ENCODE data around the gene PLD4.
"Not testable (repeated sequence)": the region's sequence is repeated elsewhere in the genome, so short reads cannot be mapped to it uniquely, and the experiment has no call there.

Gene PLD4

DNA sequence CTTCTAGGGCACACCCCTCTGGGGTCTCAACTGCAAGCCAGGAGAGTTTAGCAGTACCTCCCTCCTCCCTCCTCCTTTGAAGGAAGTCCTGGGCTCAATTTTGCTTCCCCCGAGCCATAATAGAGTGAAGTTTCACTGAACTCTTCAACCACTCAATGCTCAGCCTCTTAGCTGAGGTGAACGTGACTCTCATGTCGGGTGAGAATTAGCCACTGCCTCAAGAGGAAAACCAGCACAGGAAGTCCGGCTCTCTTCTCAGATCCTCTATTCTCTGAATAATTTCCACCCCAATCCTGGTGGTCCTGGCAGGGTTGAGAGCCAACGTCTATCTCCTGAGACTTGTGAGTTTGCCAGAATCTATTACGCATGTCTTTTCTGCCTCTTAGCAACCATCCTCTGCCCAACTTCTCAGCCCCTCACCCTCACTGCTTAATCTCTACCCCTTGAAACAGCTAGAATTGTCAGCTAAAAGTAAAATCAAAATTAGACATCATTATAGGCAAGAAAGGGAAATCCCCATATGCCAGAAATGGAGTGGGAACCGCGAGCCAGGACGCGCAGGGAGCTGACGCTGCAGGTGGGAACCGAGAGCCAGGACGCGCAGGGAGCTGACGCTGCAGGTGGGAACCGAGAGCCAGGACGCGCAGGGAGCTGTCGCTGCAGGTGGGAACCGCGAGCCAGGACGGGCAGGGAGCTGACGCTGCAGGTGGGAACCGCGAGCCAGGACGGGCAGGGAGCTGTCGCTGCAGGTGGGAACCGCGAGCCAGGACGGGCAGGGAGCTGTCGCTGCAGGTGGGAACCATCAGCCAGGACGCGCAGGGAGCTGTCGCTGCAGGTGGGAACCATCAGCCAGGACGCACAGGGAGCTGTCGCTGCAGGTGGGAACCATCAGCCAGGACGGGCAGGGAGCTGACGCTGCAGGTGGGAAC lies 19.8 kb upstream of the PLD4 start:
- not testable (repeated sequence) for H3K27ac Mint-ChIP-seq; H3K4me3 Mint-ChIP-seq; H3K9me3 Mint-ChIP-seq (ENCODE audit: low read depth); H3K36me3 Mint-ChIP-seq; H3K4me1 Mint-ChIP-seq (ENCODE audit: low read depth)
- peaks cover 17% of the 10 kb centered on the region for H3K27me3 Mint-ChIP-seq

DNA sequence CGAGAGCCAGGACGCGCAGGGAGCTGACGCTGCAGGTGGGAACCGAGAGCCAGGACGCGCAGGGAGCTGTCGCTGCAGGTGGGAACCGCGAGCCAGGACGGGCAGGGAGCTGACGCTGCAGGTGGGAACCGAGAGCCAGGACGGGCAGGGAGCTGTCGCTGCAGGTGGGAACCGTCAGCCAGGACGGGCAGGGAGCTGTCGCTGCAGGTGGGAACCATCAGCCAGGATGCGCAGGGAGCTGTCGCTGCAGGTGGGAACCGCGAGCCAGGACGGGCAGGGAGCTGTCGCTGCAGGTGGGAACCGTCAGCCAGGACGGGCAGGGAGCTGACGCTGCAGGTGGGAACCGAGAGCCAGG lies 19.1 kb upstream of the PLD4 start:
- not testable (repeated sequence) for H3K4me1 Mint-ChIP-seq (ENCODE audit: low read depth); H3K4me3 Mint-ChIP-seq; H3K9me3 Mint-ChIP-seq (ENCODE audit: low read depth); H3K36me3 Mint-ChIP-seq; H3K27ac Mint-ChIP-seq
- peaks cover 22% of the 10 kb centered on the region for H3K27me3 Mint-ChIP-seq

DNA sequence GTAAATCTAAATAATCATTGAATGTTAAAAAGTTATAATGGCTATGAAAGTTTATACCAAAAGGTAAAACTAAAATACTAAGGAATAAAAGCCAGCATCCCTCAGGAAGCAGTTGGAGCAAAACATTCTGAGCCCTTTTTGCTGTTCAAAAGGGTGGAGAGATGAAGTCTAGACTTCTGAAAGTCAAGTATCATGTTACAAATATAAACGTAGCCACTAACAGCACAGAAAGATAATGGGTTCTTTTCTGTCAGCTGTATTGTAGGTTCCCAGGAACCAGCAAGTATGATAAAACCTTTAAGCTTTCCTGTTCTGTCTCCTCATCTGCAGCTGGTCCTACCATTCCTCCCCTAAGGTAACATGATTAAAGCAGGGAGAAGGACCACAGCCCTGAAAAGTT lies 16.4 kb upstream of the PLD4 start:
- Mint-ChIP-seq H3K9me3 (ENCODE audit: low read depth) (peaks cover 10% of the 10 kb centered on the region), H3K4me1 (ENCODE audit: low read depth) (no peaks in the 10 kb centered on the region), H3K4me3 (no peak overlapping the region), H3K27me3 (peaks cover 32% of the 10 kb centered on the region), H3K36me3 (peaks cover 7% of the 10 kb centered on the region), H3K27ac (no peak overlapping the region)

GRCh38 chr14:104912053-104912452 lies 12.6 kb upstream of the PLD4 start:
- Mint-ChIP-seq H3K27ac (no peak overlapping the region), H3K4me3 (no peak overlapping the region), H3K36me3 (peaks cover 7% of the 10 kb centered on the region), H3K4me1 (ENCODE audit: low read depth) (no peaks in the 10 kb centered on the region), H3K27me3 (peaks cover 21% of the 10 kb centered on the region), H3K9me3 (ENCODE audit: low read depth) (peaks cover 10% of the 10 kb centered on the region)

DNA sequence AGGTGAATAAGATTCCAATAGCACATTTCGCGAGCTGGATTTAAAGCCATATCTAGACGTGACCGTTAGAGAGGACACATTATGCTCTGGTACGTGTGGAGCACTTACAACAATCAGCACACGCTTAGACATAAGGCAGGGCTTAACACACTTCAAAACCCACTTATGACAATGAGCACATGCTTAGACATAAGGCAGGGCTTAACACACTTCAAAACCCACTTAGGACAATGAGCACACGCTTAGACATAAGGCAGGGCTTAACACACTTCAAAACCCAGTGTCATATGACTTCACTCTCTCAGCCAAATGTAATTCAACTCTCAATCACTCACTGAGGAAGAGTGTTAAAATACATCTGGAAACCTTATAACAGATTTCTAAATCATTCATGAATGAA lies 11.2 kb upstream of the PLD4 start:
- Mint-ChIP-seq H3K4me3 (no peak overlapping the region), H3K27me3 (peaks cover 21% of the 10 kb centered on the region), H3K4me1 (ENCODE audit: low read depth) (no peaks in the 10 kb centered on the region), H3K36me3 (peaks cover 7% of the 10 kb centered on the region), H3K27ac (no peak overlapping the region), H3K9me3 (ENCODE audit: low read depth) (peaks cover 10% of the 10 kb centered on the region)

DNA sequence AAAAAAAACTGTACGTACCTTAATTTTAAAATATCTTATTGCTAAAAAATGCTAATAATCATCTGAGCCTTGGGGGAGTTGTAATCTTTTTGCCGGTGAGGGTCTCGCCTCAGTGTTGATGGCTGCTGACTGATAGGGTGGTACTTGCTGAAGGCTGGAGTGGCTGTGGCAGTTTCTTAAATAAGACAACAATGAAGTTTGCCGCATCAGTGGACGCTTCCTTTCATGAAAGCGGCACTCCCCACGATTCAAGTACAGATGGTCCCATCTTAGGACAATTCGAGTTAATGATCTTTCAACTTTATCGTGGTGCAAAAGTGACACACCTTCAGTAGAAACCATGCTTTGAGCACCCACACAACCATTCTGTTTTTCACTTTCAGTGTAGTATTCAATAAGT lies 7.6 kb upstream of the PLD4 start:
- no peaks in the 10 kb centered on the region for H3K4me1 Mint-ChIP-seq (ENCODE audit: low read depth)
- peaks cover under 1% of the 10 kb centered on the region for H3K36me3 Mint-ChIP-seq
- H3K4me3 Mint-ChIP-seq: no peak overlapping the region
- H3K27ac Mint-ChIP-seq: no peak overlapping the region
- peaks cover 4% of the 10 kb centered on the region for H3K27me3 Mint-ChIP-seq
- peaks cover 1% of the 10 kb centered on the region for H3K9me3 Mint-ChIP-seq (ENCODE audit: low read depth)

- H3K27me3 Mint-ChIP-seq: peaks cover 3% of the 10 kb centered on the region
- H3K9me3 Mint-ChIP-seq (ENCODE audit: low read depth): no peaks in the 10 kb centered on the region
- no peaks in the 10 kb centered on the region for H3K36me3 Mint-ChIP-seq
- H3K4me3 Mint-ChIP-seq: no peak overlapping the region
- H3K4me1 Mint-ChIP-seq (ENCODE audit: low read depth): no peaks in the 10 kb centered on the region
- no peak overlapping the region for H3K27ac Mint-ChIP-seq
Measured at GRCh38 chr14:104917993-104918392, 6.7 kb upstream of the PLD4 start.

- not testable (repeated sequence) for H3K9me3 Mint-ChIP-seq (ENCODE audit: low read depth); H3K4me3 Mint-ChIP-seq; H3K27me3 Mint-ChIP-seq; H3K4me1 Mint-ChIP-seq (ENCODE audit: low read depth); H3K36me3 Mint-ChIP-seq; H3K27ac Mint-ChIP-seq
Measured at GRCh38 chr14:104919152-104919992, 5.3 kb upstream of the PLD4 start.

DNA sequence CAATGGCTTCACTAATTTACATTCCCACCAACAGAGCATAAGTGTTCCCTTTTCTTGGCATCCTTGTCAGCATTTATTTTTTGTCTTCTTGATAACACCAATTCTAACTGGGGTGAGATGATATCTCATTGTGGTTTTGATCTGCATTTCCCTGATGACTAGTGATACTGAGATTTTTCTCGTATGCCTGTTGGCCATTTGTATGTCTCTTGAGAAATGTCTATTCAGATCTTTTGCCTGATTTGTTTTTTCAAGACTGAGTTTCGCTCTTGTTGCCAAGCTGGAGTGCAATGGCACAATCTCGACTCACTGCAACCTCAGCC lies 4.7 kb upstream of the PLD4 start:
- Mint-ChIP-seq H3K36me3 (no peaks in the 10 kb centered on the region), H3K27ac (no peak overlapping the region), H3K4me1 (ENCODE audit: low read depth) (no peaks in the 10 kb centered on the region), H3K4me3 (no peak overlapping the region), H3K27me3 (no peaks in the 10 kb centered on the region), H3K9me3 (ENCODE audit: low read depth) (no peaks in the 10 kb centered on the region)

DNA sequence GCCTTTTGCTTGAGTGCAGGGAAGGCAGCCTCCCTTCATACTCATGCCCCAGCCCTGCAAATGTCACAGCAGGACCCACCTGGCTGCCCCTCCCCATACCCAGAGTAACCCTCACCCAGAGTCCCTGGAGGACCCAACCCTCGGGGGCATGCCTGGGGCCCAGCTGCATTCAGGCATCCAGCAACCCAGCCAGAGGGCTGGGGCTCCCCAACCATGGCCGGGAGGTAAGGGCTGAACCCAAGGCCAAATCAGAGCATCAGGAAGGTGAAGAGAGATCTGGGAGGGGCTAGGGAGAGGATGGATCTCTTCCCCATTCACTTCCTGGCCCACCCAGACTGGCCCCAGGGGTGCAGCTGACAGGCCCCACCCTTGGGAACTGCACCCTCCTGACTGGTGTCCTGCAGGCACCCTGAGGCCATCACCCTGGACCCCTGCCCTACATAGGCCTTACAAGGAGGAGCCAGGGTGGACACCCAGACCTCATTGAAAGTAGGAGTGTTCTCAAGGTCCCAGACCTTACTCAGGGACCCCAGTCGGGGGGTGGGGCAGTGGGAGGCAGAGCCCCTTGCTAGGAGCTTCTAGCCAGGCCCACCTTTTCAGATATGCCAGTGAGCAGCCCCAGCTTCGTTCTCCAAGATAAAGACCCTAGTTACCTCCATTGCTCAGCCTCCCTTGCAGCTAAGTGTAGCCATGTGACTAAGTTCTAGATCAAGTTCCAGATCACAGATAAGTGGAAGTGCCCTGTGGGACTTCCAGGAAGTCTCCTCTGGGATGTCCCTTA lies 849 bp upstream of the PLD4 start:
- H3K36me3 Mint-ChIP-seq: no peaks in the 10 kb centered on the region
- H3K27me3 Mint-ChIP-seq: no peaks in the 10 kb centered on the region
- no peak overlapping the region for H3K27ac Mint-ChIP-seq
- H3K4me3 Mint-ChIP-seq: no peak overlapping the region
- no peaks in the 10 kb centered on the region for H3K9me3 Mint-ChIP-seq (ENCODE audit: low read depth)
- no peaks in the 10 kb centered on the region for H3K4me1 Mint-ChIP-seq (ENCODE audit: low read depth)

GRCh38 chr14:104925214-104925854 lies 655 bp downstream of the PLD4 start:
- no peaks in the 10 kb centered on the region for H3K4me1 Mint-ChIP-seq (ENCODE audit: low read depth)
- no peaks in the 10 kb centered on the region for H3K36me3 Mint-ChIP-seq
- no peak overlapping the region for H3K27ac Mint-ChIP-seq
- no peaks in the 10 kb centered on the region for H3K9me3 Mint-ChIP-seq (ENCODE audit: low read depth)
- no peak overlapping the region for H3K4me3 Mint-ChIP-seq
- no peaks in the 10 kb centered on the region for H3K27me3 Mint-ChIP-seq

- Mint-ChIP-seq H3K4me1 (ENCODE audit: low read depth) (no peaks in the 10 kb centered on the region), H3K36me3 (no peaks in the 10 kb centered on the region), H3K4me3 (no peak overlapping the region), H3K27me3 (no peaks in the 10 kb centered on the region), H3K27ac (no peak overlapping the region), H3K9me3 (ENCODE audit: low read depth) (no peaks in the 10 kb centered on the region)
Measured at GRCh38 chr14:104925855-104926609, 1.4 kb downstream of the PLD4 start.

GRCh38 chr14:104926619-104927431 lies 2.1 kb downstream of the PLD4 start:
- no peak overlapping the region for H3K27ac Mint-ChIP-seq
- H3K4me3 Mint-ChIP-seq: no peak overlapping the region
- no peaks in the 10 kb centered on the region for H3K27me3 Mint-ChIP-seq
- no peaks in the 10 kb centered on the region for H3K9me3 Mint-ChIP-seq (ENCODE audit: low read depth)
- H3K36me3 Mint-ChIP-seq: no peaks in the 10 kb centered on the region
- no peaks in the 10 kb centered on the region for H3K4me1 Mint-ChIP-seq (ENCODE audit: low read depth)

Data from activated naive CD8-positive, alpha-beta T cell (primary cell).